ENCODE measurements around the gene DGCR2. TPM values are rescaled to one million over a fixed set of nuclear protein-coding genes. Genes with fewer than 3 reads are reported as not detected.
A peak's percentile ranks its signal among the peaks of the same experiment; 100 is the strongest.

Gene DGCR2
- total RNA-seq, 1 donor from 2014 or later, result 20.6 TPM

GRCh38 chr22:18999008-18999407 lies 123.2 kb downstream of the DGCR2 start:
- H3K4me1 Mint-ChIP-seq, result peaks cover 8% of the 10 kb centered on the region

GRCh38 chr22:18997925-18998315 lies 124.3 kb downstream of the DGCR2 start:
- TF ChIP-seq, protein P1, sequence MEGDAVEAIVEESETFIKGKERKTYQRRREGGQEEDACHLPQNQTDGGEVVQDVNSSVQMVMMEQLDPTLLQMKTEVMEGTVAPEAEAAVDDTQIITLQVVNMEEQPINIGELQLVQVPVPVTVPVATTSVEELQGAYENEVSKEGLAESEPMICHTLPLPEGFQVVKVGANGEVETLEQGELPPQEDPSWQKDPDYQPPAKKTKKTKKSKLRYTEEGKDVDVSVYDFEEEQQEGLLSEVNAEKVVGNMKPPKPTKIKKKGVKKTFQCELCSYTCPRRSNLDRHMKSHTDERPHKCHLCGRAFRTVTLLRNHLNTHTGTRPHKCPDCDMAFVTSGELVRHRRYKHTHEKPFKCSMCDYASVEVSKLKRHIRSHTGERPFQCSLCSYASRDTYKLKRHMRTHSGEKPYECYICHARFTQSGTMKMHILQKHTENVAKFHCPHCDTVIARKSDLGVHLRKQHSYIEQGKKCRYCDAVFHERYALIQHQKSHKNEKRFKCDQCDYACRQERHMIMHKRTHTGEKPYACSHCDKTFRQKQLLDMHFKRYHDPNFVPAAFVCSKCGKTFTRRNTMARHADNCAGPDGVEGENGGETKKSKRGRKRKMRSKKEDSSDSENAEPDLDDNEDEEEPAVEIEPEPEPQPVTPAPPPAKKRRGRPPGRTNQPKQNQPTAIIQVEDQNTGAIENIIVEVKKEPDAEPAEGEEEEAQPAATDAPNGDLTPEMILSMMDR (IDR thresholded peaks at IDR 0.05), result no peak
- TF ChIP-seq EZH2 (IDR thresholded peaks at IDR 0.05), result no peak
- no peak for TF ChIP-seq EZH2phosphoT487 (IDR thresholded peaks at IDR 0.05)
- Histone ChIP-seq H3F3A (ENCODE audit: low read depth) (peaks cover 4% of the 10 kb centered on the region), H3K4me1 (peaks cover 10% of the 10 kb centered on the region), H3K79me2 (ENCODE audit: low read depth) (no peaks in the 10 kb centered on the region), H3K9me3 (ENCODE audit: low read depth) (no peaks in the 10 kb centered on the region), H3K9ac (no peak overlapping the region), H3K27me3 (peaks cover 13% of the 10 kb centered on the region), H3K36me3 (no peaks in the 10 kb centered on the region), H4K20me1 (ENCODE audit: low read depth) (no peaks in the 10 kb centered on the region), H3K27ac (no peak overlapping the region), H3K4me3 (no peak overlapping the region), H2AFZ (replicated peaks) (no peak overlapping the region), H3K4me2 (peak overlapping the region; percentile 13)
- Mint-ChIP-seq H3K27ac (no peak overlapping the region), H3K36me3 (no peaks in the 10 kb centered on the region), H3K4me3 (no peak overlapping the region), H3K9me3 (peaks cover 2% of the 10 kb centered on the region), H3K27me3 (ENCODE audit: insufficient read depth, low read depth) (no peaks in the 10 kb centered on the region), H3K4me1 (peaks cover 15% of the 10 kb centered on the region)
- peak; percentile 38 for DNase-seq (ENCODE audit: low spot score)

More at GRCh38 chr22:18999008-18999407, 123.2 kb downstream of the DGCR2 start:
- Histone ChIP-seq H3K4me1 (peaks cover 10% of the 10 kb centered on the region), H3K36me3 (no peaks in the 10 kb centered on the region), H3K4me3 (no peak overlapping the region), H3K27ac (no peak overlapping the region), H2AFZ (replicated peaks) (no peak overlapping the region), H3K9me3 (ENCODE audit: low read depth) (no peaks in the 10 kb centered on the region), H3F3A (ENCODE audit: low read depth) (peaks cover 4% of the 10 kb centered on the region), H3K27me3 (peaks cover 13% of the 10 kb centered on the region), H3K4me2 (no peak overlapping the region), H3K9ac (no peak overlapping the region), H4K20me1 (ENCODE audit: low read depth) (no peaks in the 10 kb centered on the region), H3K79me2 (ENCODE audit: low read depth) (no peaks in the 10 kb centered on the region)
- no peak overlapping the region for H3K27ac Mint-ChIP-seq
- H3K4me3 Mint-ChIP-seq, result peak overlapping the region; percentile 13
- peak; percentile 80 for DNase-seq (ENCODE audit: low spot score)
- H3K9me3 Mint-ChIP-seq, result peaks cover 2% of the 10 kb centered on the region
- TF ChIP-seq EZH2 (IDR thresholded peaks at IDR 0.05), result no peak
- TF ChIP-seq, protein P1 (IDR thresholded peaks at IDR 0.05), result peak; percentile 89
- no peaks in the 10 kb centered on the region for H3K36me3 Mint-ChIP-seq
- H3K27me3 Mint-ChIP-seq (ENCODE audit: insufficient read depth, low read depth), result no peaks in the 10 kb centered on the region

GRCh38 chr22:18997306-18997924 lies 124.8 kb downstream of the DGCR2 start:
- Histone ChIP-seq H3K27ac (no peak overlapping the region), H3K79me2 (ENCODE audit: low read depth) (no peaks in the 10 kb centered on the region), H3K36me3 (no peaks in the 10 kb centered on the region), H3K4me1 (peaks cover 10% of the 10 kb centered on the region), H3K4me2 (peak overlapping the region; percentile 13), H3K9ac (no peak overlapping the region), H3K4me3 (no peak overlapping the region), H2AFZ (replicated peaks) (no peak overlapping the region), H4K20me1 (ENCODE audit: low read depth) (no peaks in the 10 kb centered on the region), H3K9me3 (ENCODE audit: low read depth) (no peaks in the 10 kb centered on the region), H3F3A (ENCODE audit: low read depth) (peaks cover 4% of the 10 kb centered on the region), H3K27me3 (peaks cover 13% of the 10 kb centered on the region)
- no peak overlapping the region for H3K27ac Mint-ChIP-seq
- no peaks in the 10 kb centered on the region for H3K36me3 Mint-ChIP-seq
- H3K9me3 Mint-ChIP-seq, result peaks cover 2% of the 10 kb centered on the region
- H3K4me3 Mint-ChIP-seq, result no peak overlapping the region
- TF ChIP-seq, protein P1 (IDR thresholded peaks at IDR 0.05), result no peak
- TF ChIP-seq EZH2 (IDR thresholded peaks at IDR 0.05) (no peak), EZH2phosphoT487 (IDR thresholded peaks at IDR 0.05) (no peak)
- peaks cover 19% of the 10 kb centered on the region for H3K4me1 Mint-ChIP-seq
- H3K27me3 Mint-ChIP-seq (ENCODE audit: insufficient read depth, low read depth), result no peaks in the 10 kb centered on the region
- DNase-seq (ENCODE audit: low spot score), result no peak
